Parathyroid adenoma (tissue), 2 donors: ENCODE results near the gene CARM1.

Experiments
- H2AFZ ChIP-seq: fragments of 300-600 bp; sonication (generic); one replicate; pipeline ENCODE4 v1.7.0; 2017; ENCODE audit warnings: antibody characterized with exemption, mild to moderate bottlenecking
- H3K27ac ChIP-seq: fragments of 300-600 bp; sonication (generic); one replicate; pipeline ENCODE4 v1.7.0; 2017
- H3K27me3 ChIP-seq: fragments of 300-600 bp; sonication (generic); one replicate; pipeline ENCODE4 v1.7.0; 2017; ENCODE audit warnings: low read length; ENCODE audit not compliant: control insufficient read depth, insufficient read depth
- H3K36me3 ChIP-seq: fragments of 300-600 bp; sonication (generic); one replicate; pipeline ENCODE4 v1.7.0; 2017; ENCODE audit warnings: low read length; ENCODE audit not compliant: control insufficient read depth, insufficient read depth
- H3K4me1 ChIP-seq: fragments of 300-600 bp; sonication (generic); one replicate; pipeline ENCODE4 v1.7.0; 2017; ENCODE audit warnings: control low read depth
- H3K4me2 ChIP-seq: fragments of 300-600 bp; sonication (generic); one replicate; pipeline ENCODE4 v1.7.0; 2017; ENCODE audit warnings: low read length
- H3K4me3 ChIP-seq: fragments of 300-600 bp; sonication (generic); one replicate; pipeline ENCODE4 v1.7.0; 2017; ENCODE audit warnings: low read depth, low read length
- H3K79me2 ChIP-seq: fragments of 300-600 bp; sonication (generic); one replicate; pipeline ENCODE4 v1.7.0; 2017; ENCODE audit warnings: control low read depth
- H3K9ac ChIP-seq: fragments of 300-600 bp; sonication (generic); one replicate; pipeline ENCODE4 v1.7.0; 2017; ENCODE audit warnings: mild to moderate bottlenecking
- H3K9me3 ChIP-seq: fragments of 300-600 bp; sonication (generic); one replicate; pipeline ENCODE4 v1.7.0; 2017; ENCODE audit warnings: low read length; ENCODE audit not compliant: control insufficient read depth
- CTCF ChIP-seq: fragments of 300-600 bp; sonication (generic); IDR thresholded peaks from one replicate; pipeline ENCODE4 v1.7.0; 2017; ENCODE audit warnings: antibody characterized with exemption, mild to moderate bottlenecking
- donor health status: primary hyperparathyroidism.

The CARM1 gene

GRCh38 chr19:10861103-10861651 lies 10.2 kb upstream of the CARM1 start:
- TF ChIP-seq CTCF: peak; percentile 17

GRCh38 chr19:10862561-10863106 lies 8.7 kb upstream of the CARM1 start:
- H3K79me2 ChIP-seq: no peaks in the 10 kb centered on the region
- no peak overlapping the region for H3K27ac ChIP-seq
- H3K4me1 ChIP-seq: no peaks in the 10 kb centered on the region
- H3K4me2 ChIP-seq: no peak overlapping the region
- no peak for TF ChIP-seq CTCF
- H3K9ac ChIP-seq: no peak overlapping the region
- H3K27me3 ChIP-seq: no peaks in the 10 kb centered on the region
- peak overlapping the region; percentile 24 for H2AFZ ChIP-seq
- no peak overlapping the region for H3K4me3 ChIP-seq
- no peaks in the 10 kb centered on the region for H3K9me3 ChIP-seq
- H3K36me3 ChIP-seq: no peaks in the 10 kb centered on the region

More at GRCh38 chr19:10861103-10861651, 10.2 kb upstream of the CARM1 start:
- Histone ChIP-seq H3K9me3 (no peaks in the 10 kb centered on the region), H3K27me3 (no peaks in the 10 kb centered on the region), H3K27ac (no peak overlapping the region), H3K4me2 (no peak overlapping the region), H3K4me3 (no peak overlapping the region), H3K4me1 (no peaks in the 10 kb centered on the region), H3K9ac (no peak overlapping the region), H3K36me3 (no peaks in the 10 kb centered on the region), H2AFZ (no peak overlapping the region), H3K79me2 (no peaks in the 10 kb centered on the region)

- Histone ChIP-seq H3K9ac (no peak overlapping the region), H2AFZ (peak overlapping the region; percentile 24), H3K27me3 (no peaks in the 10 kb centered on the region), H3K4me1 (no peaks in the 10 kb centered on the region), H3K79me2 (no peaks in the 10 kb centered on the region), H3K4me3 (no peak overlapping the region), H3K27ac (no peak overlapping the region), H3K36me3 (no peaks in the 10 kb centered on the region), H3K4me2 (no peak overlapping the region), H3K9me3 (no peaks in the 10 kb centered on the region)
- TF ChIP-seq CTCF: no peak
These were observed 8.1 kb upstream of the CARM1 start for GRCh38 chr19:10863107-10863717.

GRCh38 chr19:10864538-10864899 lies 6.8 kb upstream of the CARM1 start:
- H3K79me2 ChIP-seq: no peaks in the 10 kb centered on the region
- peak; percentile 92 for TF ChIP-seq CTCF
- H3K9ac ChIP-seq: no peak overlapping the region
- H3K4me2 ChIP-seq: peak overlapping the region; percentile 22
- H3K9me3 ChIP-seq: no peaks in the 10 kb centered on the region
- no peak overlapping the region for H3K4me3 ChIP-seq
- H3K27ac ChIP-seq: no peak overlapping the region
- H3K4me1 ChIP-seq: no peaks in the 10 kb centered on the region
- peak overlapping the region; percentile 81 for H2AFZ ChIP-seq
- no peaks in the 10 kb centered on the region for H3K27me3 ChIP-seq
- no peaks in the 10 kb centered on the region for H3K36me3 ChIP-seq

- Histone ChIP-seq H3K27ac (no peak overlapping the region), H3K9me3 (no peaks in the 10 kb centered on the region), H3K4me3 (no peak overlapping the region), H3K36me3 (no peaks in the 10 kb centered on the region), H3K9ac (no peak overlapping the region), H3K4me2 (no peak overlapping the region), H3K27me3 (no peaks in the 10 kb centered on the region), H3K79me2 (no peaks in the 10 kb centered on the region), H3K4me1 (no peaks in the 10 kb centered on the region), H2AFZ (no peak overlapping the region)
- TF ChIP-seq CTCF: no peak
These were observed 4.9 kb upstream of the CARM1 start for GRCh38 chr19:10866495-10866894.
